HG02588 (cell line): ENCODE results near the gene SP9.

Source experiments
- ATAC-seq: cut with Tn5 transposase; IDR thresholded peaks from one replicate; pipeline ENCODE4 v1.9.1; 2021; ENCODE audit warnings: mild to moderate bottlenecking, moderate library complexity; ENCODE audit not compliant: unreplicated experiment

SP9 gene

GRCh38 chr2:174333372-174334277 is 1.1 kb upstream of the SP9 start:
- ATAC-seq, result no peak

- no peak for ATAC-seq
These were observed 457 bp upstream of the SP9 start for GRCh38 chr2:174334278-174334715.

DNA sequence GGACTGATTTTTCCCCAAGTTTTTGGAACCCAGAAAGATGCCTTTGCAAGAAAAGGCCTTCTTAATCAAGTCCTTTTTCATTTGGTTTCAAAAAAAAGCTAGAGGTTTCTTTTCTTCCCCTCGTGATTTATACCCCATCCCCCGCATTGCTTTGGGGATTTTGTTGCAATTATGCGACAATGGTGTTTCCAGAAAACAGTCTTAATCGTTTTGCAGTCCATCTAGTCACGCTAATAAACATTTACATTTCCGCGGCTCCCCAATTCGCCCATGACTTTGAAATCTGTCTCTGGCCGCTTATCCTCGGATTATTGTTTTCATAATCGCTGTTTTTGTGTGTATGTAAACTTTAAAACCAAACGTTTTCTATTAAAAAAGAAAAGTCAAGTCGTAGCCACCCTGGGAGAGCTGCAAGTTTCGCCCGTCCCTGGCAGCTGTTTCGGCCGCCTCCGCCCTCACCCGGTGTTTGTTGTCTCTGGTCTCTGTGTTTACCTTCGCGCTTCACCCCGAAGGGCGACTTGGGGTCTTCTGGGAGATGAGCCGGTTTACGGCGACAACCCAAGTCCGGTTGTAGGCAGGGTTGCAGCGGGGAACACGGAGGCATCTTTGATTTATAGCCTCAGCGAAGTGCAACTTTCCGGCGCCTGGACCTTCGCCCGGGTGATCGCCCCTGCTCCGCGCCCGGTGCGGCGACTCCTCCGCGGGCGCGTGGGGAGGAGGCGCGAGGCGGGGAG is 667 bp downstream of the SP9 start:
- no peak for ATAC-seq

- peak; percentile 3 for ATAC-seq
These were observed 1.3 kb downstream of the SP9 start for GRCh38 chr2:174335988-174336500.

DNA sequence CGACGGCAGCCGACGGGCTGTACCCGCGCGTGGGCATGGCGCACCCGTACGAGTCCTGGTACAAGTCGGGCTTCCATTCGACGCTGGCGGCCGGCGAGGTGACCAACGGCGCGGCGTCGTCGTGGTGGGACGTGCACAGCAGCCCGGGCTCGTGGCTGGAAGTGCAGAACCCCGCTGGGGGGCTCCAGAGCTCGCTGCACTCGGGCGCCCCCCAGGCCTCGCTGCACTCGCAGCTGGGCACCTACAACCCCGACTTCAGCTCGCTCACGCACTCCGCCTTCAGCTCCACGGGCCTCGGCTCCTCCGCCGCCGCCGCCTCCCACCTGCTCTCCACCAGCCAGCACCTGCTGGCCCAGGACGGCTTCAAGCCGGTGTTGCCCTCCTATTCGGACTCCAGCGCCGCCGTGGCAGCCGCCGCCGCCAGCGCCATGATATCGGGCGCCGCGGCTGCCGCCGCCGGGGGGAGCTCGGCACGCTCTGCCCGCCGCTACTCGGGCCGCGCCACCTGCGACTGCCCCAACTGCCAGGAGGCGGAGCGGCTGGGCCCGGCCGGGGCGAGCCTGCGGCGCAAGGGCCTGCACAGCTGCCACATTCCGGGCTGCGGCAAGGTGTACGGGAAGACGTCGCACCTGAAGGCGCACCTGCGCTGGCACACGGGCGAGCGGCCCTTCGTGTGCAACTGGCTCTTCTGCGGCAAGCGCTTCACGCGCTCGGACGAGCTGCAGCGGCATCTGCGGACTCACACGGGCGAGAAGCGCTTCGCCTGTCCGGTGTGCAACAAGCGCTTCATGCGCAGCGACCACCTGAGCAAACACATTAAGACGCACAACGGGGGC is 2.0 kb downstream of the SP9 start:
- ATAC-seq, result peak; percentile 50

DNA sequence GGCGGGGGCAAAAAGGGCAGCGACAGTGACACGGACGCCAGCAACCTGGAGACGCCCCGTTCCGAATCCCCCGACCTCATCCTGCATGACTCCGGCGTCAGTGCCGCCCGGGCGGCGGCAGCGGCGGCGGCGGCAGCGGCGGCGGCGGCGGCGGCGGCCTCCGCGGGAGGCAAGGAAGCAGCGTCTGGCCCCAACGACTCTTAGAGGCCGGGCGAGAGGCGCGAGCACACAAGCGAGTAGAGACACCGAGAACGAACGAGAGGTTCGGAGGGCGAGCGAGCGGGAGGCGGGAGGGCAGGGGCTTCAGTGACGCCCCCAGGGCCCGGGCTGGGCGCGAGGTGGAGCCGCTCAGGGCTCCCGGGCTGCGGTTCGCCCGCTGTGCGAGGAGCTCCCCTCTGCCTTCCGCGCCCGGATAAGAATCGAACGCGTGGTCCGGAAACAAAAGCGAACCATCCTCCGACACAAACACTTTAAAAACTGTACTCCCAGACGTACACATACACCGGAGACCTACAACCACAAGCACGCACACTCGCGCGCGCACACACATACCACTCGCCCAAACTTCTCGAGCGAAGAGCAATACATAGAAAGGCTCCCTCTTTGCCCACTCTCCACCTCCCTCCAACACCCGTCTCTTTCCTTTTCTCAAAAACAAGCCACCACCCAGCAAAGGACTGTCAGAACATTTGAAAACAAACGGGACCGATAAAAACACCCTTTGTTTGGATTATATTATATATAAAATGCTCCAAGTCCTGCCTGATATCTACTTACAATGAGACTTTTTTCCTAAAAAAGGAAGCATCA is 2.8 kb downstream of the SP9 start:
- peak; percentile 7 for ATAC-seq

- ATAC-seq, result no peak
These were observed 3.4 kb downstream of the SP9 start for GRCh38 chr2:174338147-174338605.

- no peak for ATAC-seq
These were observed 4.2 kb downstream of the SP9 start for GRCh38 chr2:174338671-174339560.

GRCh38 chr2:174339561-174340399 is 5.0 kb downstream of the SP9 start:
- no peak for ATAC-seq

- no peak for ATAC-seq
These were observed 5.9 kb downstream of the SP9 start for GRCh38 chr2:174340400-174341292.

GRCh38 chr2:174341293-174341994 is 6.7 kb downstream of the SP9 start:
- peak; percentile 62 for ATAC-seq

DNA sequence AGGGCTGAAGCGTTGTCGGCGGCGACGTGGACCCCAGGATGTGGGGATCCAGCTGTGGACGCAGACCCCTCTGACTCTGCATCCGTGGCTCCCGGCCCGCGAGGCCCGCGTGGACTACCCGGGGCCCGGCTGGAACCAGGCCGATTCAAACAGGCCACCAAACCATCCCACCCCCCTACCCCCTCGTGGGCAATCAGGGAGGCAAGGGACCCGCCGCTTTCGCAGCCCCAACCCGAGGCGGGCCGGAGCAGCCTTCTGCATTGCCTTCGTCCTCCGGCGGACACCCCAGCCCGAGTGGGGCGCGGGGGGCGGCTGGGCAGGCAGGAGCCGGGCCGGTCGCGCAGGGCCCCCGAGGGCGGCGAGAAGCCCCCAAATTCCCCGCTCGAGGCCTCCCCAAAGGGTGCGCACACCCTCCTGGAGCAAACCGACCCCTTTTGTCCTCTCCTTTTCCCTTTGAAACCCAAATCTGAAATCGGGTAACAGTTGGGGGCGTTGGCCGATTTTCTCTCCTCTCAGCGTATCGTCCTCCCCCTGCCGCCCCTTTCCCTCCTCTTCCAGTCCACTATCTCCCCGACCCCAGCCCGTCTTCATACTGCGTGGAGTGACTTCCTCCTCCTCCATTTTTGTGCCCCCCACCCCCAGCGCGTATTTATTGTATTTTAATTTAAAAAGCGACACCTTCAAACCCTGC is 7.4 kb downstream of the SP9 start:
- ATAC-seq, result no peak

DNA sequence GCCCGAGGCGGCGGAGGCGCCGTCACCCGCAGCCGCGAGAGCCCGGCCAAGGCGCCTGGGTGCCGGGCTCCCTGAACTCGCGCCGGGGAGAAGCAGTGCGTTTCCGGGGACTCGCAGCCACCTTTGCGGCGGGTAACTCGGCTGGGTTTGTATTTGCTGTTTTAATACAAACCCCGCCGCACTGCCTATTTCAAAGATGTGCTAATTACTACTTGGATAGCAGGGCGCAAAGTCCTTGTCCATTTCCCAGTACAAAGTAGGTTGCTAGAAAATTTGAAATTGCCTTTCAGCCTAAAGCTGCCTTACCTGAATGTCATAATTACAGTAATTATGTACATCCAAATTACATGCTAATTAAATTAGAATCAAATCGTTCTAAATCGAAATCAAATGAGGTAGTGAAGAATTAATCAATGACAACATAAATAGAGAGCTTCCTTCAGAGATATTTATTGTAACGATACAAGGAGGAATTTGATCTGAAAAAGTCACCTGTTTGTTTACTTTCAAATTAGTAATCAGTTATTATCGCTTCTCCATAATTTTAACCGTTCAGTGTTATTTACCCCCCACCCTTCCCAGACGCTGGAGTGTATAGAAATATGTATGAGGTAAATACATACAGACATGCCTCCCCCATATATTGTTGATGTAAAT is 8.1 kb downstream of the SP9 start:
- ATAC-seq, result no peak

DNA sequence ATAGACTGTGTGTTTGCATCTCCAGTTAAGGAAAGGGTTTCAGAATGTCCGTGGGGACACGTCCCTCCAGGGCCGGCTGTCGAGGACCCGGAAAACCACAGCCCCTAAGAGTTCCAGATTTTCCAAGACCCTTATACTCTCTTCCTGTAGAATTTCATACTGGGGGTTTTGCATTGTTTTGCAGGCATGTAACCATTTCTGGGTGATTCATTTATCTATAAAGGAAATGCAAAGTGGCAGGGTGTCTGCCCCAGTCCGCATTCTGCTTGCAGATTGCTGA is 8.5 kb downstream of the SP9 start:
- ATAC-seq, result no peak

DNA sequence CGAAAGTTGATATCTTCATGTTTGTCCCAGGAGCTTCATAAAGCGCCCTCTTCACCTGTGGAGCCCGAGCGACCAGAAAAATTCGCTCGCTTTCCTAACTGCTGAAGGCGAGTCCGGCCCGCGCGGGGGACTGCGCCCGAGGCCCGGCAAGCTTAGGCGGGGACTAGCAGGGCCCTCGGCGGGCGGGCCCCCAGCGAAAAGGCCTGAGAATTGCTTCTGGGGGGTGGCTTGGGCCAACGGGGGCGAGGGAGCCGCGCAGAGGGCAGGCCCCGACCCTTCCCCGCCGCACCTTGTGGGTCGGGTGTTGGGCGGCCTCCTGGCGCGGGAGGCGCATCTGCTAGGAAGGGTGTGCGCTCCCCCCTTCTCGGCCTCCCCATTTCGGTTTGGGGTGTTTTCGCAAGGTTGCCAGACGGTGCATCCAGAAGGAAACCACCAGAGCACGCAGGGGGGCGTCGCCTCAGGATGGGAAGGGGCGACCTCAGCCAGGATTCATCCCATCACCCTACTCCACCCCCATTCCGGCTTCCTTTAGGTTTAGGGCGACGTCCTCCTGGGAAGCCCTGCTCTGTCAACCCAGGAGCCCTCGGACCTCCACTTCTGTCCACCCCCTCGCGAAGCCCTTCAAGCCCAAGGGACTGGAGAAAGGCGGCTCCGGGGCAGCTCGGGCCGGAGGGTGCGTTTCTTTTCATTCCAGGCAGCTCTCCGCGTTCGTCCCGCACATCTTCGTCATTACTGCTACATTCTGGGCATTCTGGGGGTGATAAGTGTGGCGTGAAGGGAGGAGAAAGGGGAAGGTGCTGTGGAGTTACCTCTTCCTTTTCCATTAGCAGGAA is 9.1 kb downstream of the SP9 start:
- no peak for ATAC-seq
